GM18951 (cell line): Measurements from ENCODE around the gene GMEB2.
"Not testable (repeated sequence)": the region's sequence is repeated elsewhere in the genome, so short reads cannot be mapped to it uniquely, and the experiment has no call there.

ENCODE experiments used
- POLR2A ChIP-seq: IDR thresholded peaks from 4 replicates; pipeline ENCODE4 v1.6.1; 2011; ENCODE audit warnings: mild to moderate bottlenecking; ENCODE audit not compliant: insufficient read length, insufficient read depth; ENCODE audit errors: extremely low read depth
- in situ Hi-C: fragments of 300-500 bp; cut with MboI; formaldehyde crosslinking; loops from one replicate; pipeline ENCODE4 v1.12.0; 2022; ENCODE audit warnings: low sequenced_read_pairs, mixed read lengths, inconsistent platforms; ENCODE audit not compliant: unreplicated experiment

GMEB2 gene

DNA sequence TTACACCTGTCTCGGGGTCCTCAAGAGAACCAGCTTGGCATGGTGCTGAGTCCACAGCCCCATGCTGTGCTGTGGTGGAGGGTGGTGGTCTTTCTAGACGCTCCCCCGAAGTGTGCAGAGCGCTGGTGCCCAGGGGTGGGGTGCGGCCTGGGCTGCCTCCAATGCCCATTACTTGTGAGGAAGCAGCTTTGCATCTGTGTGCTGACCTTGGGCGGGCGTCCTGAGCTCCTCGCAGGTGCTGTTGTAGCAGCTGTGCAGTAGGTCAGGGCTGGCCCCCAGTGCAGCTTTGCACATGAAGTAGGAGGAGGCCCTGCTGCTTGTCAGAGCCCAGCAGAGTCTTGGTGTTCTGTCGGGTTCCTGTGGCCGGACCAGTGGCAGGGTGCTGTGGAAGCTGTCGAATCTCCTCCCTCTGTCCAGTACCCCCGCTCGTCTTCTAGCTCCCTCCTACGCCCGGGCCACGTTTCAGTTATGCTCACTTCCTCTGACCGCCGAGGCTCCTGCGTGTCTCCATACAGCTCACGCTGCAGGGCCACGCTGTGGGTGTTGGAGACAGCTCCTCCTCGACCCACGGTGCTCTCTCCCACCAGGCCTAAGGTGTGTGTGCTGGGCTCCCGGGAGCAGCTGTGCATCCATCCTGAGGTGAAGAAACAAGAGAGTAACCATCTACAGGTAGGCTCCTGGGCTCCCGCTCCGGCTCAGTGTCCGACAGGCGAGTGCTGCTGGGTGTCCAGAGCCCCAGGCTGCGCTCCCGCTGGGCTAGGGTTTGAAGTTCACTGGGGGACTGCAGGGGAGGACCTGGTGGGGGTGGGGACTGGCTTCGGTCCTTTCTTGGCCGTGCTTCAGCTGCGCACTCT lies 35.3 kb upstream of the GMEB2 start:
- no peak for TF ChIP-seq POLR2A
- in situ Hi-C loops, result no loop called here

DNA sequence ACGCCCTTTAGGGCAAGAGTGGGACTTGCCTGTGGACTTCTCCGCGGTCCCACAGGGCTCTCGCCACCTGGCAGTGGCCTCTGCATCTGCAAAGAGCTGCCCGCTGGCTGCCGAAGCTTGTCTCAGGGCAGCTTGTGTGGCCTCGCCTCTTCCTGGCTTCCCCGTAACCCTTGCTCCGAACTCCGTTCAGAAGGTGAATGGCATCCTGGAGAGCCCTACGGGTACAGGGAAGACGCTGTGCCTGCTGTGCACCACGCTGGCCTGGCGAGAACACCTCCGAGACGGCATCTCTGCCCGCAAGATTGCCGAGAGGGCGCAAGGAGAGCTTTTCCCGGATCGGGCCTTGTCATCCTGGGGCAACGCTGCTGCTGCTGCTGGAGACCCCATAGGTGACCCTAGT lies 34.2 kb upstream of the GMEB2 start:
- no peak for TF ChIP-seq POLR2A
- in situ Hi-C loops, result no loop called here

DNA sequence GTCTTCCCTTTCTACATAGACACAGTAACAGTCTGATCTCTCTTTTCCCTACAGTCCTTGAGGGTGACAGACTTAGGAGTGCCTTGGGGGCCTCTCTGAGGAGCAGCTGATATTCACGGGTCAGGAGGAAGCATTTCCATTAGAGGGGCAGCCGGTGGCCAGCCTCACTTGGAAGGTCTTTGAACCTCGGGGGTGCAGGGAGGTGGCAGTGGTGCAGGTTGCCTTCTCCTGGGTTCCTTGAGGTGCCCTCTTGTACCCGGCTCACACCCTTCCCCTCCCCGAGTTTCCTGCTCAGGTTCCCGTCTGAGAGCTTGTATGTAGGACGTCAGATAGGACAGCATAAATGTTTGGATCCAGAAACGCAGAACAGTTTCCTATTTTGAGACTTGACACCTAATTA lies 33.7 kb upstream of the GMEB2 start:
- in situ Hi-C loops, result no loop called here
- no peak for TF ChIP-seq POLR2A

DNA sequence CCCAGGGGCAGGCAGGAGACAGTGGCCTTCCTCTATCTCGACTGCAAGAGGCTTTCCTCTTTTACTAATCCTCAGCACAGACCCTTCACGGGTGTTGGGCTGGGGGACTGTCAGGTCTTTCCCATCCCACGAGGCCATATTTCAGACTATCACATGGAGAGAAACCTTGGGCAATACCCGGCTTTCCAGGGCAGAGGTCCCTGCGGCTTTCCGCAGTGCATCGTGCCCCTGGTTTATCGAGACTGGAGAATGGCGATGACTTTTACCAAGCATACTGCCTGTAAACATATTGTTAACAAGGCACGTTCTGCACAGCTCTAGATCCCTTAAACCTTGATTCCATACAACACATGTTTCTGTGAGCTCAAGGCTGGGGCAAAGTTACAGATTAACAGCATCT lies 33.3 kb upstream of the GMEB2 start:
- in situ Hi-C loops, result not testable (repeated sequence)

DNA sequence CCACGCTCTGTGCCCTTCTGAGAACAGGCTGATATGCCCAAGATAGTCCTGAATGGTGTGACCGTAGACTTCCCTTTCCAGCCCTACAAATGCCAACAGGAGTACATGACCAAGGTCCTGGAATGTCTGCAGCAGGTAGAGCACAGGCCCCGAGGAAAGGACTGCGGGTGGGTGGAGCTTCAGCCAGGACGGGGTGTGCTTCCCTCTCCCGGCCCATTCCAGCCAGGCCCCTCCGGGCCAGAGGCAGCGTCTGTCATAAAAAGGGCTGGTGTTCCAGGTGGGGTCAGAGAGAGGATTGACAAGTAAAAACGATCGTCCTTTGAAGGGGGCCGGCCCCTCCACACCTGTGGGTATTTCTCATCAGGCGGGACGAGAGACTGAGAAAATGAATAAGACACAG lies 32.5 kb upstream of the GMEB2 start:
- TF ChIP-seq POLR2A, result no peak
- in situ Hi-C loops, result no loop called here

DNA sequence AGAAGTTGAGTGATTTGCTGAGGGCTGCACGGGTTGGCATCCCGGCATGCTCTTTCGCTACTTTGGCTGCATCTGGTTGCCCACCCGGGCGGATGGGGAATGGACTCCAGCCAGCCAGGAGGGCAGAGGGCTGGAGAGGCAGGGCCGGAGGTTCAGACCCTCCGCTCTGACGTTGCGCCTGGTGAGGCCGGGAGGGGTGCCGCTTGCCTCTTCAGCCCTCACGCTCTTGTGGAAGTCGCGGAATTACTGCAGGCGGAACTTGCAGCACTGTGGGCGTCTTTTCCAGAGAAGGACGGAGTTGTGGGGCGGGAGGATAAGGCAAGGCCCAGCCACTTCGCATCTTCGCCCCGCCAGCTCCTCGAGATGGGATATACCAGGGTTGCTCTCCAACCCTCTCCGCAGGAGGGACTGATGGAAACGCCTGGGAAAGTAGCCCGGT lies 31.9 kb upstream of the GMEB2 start:
- TF ChIP-seq POLR2A, result no peak
- in situ Hi-C loops, result no loop called here

DNA sequence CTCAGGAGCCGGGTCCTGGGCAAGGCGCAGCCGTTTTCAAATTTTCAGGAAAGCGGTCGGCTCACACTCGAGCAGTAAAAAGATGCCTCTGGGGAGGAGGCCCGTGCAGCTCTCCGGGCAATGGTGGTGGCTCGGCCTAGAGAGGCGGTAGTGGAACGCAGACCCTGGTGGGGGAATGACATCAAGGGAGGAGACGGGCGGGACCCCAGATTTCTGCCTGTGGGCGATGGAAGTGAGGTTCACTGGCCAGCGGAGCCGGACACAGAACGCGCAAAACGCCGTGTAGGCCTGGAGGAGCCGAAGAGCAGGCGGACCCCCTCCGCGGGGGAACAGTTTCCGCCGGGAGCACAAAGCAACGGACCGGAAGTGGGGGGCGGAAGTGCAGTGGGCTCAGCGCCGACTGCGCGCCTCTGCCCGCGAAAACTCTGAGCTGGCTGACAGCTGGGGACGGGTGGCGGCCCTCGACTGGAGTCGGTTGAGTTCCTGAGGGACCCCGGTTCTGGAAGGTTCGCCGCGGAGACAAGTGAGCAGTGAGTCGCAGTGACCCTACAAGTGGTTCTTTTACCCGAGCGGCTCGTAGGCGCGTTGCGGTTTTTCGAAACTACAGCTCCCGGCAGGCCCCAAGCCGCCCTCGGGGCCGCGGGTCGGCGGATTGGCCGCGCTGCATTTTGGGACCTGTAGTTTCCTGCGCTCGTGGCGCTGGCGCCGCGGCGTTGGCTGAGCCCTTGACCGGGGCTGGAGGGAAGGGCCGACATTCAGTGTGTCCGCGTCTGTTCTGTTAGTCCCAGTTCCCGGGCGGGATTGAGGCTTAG lies 31.2 kb upstream of the GMEB2 start, which contains the start of gene RTEL1:
Gene RTEL1 (plus strand): TSS at position 376 of the 812 bp plus-strand sequence. CDS start 1,091 bp downstream, outside the sequence.
- TF ChIP-seq POLR2A, result peak; percentile 75
- in situ Hi-C loops, result no loop called here

DNA sequence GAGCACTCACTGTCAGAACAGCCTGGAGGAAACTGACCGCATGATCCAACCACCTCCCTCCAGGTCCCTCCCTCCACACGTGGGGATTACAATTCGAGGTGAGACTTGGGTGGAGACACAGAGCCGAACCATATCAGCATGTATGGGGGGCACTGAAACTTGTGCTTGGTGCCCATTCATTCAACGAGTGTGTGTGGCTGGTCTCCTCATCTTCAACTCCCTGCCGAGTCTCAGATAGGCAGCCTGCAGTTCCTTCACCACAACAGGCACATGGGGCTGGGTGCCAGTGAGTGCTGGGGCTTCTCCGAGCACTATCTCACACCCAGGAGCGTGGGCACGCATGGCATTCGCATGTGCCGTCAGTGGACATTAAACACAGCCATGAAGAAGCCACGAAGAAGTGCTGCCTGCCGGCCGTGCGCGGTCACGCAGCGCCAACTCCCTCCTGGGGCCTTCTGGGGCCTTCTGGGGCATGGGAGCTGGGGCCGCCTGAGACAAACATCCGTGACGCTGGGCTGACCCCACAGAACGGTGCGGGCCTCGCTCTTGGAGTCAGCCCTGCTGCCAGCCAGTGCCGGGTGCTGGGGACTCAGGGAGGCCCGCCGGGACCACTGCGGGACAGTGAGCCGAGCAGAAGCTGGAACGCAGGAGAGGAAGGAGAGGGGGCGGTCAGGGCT lies 30.5 kb upstream of the GMEB2 start:
- in situ Hi-C loops, result no loop called here
- TF ChIP-seq POLR2A, result no peak

DNA sequence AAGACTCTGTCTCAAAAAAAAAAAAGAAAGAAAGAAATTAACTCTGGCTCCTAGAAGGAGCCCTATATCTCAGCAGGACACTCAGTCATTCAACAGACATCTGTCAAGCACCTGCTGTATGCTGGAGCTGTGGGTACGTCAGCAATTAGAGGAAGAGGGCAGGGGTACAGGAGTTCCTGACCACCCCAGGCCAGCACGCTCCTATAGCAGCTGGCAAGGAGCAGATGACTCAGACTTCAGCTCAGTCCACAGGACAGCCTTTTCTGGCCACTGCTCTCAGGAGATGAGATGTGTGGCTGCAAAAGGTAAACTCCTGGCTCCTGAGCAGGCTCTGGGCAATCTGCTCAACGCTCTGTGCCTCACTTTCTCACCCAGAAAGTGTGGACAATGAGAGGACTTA lies 29.6 kb upstream of the GMEB2 start:
- TF ChIP-seq POLR2A, result no peak
- in situ Hi-C loops, result no loop called here

DNA sequence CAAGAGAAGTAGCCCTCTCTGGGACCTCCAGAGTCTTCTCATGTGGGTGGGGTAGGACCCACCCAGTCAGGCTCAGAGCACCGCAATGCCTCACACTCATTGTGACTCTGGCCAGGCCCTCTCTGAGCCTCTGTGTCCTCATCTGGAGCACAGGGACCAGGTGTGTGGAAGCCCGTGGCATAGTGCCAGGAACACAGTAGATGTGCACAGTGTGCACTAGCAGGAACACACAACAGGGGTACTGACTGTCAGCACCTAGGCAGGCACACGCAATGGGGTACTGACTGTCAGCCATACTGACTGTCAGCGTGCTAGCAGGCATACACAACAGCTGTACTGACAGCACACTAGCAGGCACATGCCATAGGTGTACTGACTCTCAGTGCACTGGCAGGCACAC lies 28.3 kb upstream of the GMEB2 start:
- TF ChIP-seq POLR2A, result no peak
- in situ Hi-C loops, result no loop called here

DNA sequence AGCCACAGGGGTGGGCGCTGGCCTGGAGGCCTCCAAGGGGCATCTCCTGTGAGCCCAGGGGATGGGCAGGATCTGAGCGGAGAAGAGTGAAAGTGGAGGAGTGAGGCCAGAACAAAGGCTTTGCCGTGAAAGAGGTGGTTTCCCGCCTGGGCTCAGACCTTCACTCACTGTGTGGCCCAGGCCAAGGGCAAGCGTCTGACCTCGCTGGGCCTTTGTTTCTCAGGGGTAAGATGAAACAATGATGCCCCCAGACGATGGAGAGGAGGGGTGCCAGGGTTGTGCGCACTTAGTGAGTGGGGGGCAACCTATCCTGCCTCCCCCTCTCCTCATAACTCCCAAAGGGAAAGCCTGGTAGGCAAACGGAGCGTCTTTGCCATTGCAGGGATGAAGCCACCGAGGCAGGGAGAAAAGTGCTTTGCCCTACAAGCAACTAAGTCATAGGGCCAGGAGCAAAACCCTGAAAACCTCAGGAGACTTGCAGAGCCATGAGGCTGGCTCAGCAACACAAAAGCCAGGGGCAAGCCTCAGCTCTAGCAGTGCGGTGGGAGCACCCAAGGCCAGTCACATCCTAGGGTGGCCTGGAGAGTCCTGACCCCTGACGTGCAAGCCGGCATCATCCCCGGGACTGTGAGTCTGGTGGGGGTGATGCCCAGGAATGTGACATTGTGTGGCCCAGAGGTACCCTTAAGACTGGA lies 27.2 kb upstream of the GMEB2 start:
- TF ChIP-seq POLR2A, result no peak
- in situ Hi-C loops, result no loop called here

DNA sequence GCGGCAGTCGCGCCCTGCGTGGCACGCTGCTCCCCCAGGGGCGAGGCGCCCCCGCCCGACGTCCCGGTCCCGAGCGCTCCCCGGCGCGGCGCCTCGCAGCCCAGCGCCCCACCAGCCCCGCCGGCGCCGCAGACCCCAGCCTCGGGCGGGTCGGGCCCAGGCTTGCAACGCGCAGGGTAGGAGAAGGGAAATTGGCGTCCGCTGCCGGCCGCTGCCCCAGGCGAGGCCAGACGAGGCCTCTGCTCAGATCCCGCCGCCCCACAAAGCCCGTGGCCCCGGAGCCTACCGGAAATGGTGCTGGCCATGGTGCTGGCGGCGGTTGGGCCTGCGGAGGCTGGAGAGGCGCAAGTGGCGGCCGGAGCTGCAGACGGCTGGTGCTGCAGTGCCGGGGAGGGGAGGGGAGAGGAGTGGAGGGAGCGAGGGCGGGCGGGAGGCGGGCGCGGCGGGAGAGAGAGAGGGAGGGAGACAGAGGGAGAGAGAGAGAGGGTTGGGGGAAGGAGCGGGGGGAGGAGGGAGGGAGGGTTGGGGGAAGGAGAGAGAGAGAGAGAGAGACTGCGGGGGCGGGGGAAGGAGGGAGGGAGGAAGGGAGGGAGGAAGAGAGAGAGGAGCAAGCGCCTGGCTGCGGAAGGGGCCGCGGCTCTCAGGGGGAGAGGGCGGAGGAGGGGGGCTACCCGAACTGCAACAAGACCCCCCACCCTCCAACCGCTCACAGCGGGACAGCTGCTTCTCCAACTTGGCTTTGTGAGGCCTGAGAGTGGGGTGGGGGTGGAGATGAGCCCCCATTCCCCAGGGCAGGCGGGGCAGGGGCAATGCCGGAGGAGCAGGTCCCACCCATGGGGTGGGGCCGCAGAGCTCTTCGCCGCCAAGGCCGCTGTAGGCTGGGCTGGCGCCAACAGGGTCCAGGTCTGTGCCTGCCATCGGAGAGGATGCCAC lies 26.4 kb upstream of the GMEB2 start, which contains the start of gene STMN3:
Gene STMN3 (minus strand): TSS at position 384 of the 933 bp plus-strand sequence. CDS start 79 bp downstream, at position 305.
- no peak for TF ChIP-seq POLR2A
- in situ Hi-C loops, result no loop called here
